GM12878 (cell line): ENCODE data around the gene PFKFB1. TPM values are rescaled to one million over a fixed set of nuclear protein-coding genes. Genes with fewer than 3 reads are reported as not detected.

Source experiments
- ATAC-seq: fragments of 200-7000 bp; cut with Tn5 transposase; 3 replicates; pipeline ENCODE4 v1.9.1; 2020; ENCODE audit warnings: mild to moderate bottlenecking, moderate library complexity
- BruUV-seq: library from RNA; stranded (reverse); fragments of 400-500 nt; replicated peaks from 2 replicates; lab custom pipeline; 2021; lab: Mats Ljungman, UMichigan
- CTCF ChIA-PET: fragments of 300-600 bp; sonication (Branson Sonifier 250); formaldehyde crosslinking; extraction: SDS; loops from one replicate; lab custom pipeline; 2021; ENCODE audit warnings: inconsistent platforms; lab: Yijun Ruan, JAX
- POLR2A ChIA-PET: fragments of 350-600 bp; formaldehyde crosslinking; extraction: SDS; loops from one replicate; lab custom pipeline; 2021; ENCODE audit warnings: inconsistent platforms; lab: Charles Lee
- RAD21 ChIA-PET: fragments of 300-600 bp; sonication (Branson Sonifier 250); formaldehyde crosslinking; loops from one replicate; lab custom pipeline; 2023; ENCODE audit warnings: antibody characterized with exemption; ENCODE audit not compliant: unreplicated experiment; lab: Charles Lee
- SMC1A ChIA-PET: fragments of 300-600 bp; sonication (Branson Sonifier 250); formaldehyde crosslinking; loops from one replicate; lab custom pipeline; 2023; ENCODE audit not compliant: unreplicated experiment, uncharacterized antibody; lab: Charles Lee
- DNase-seq: peaks from one replicate; pipeline ENCODE4 v3.0.0-alpha.2; 2011; ENCODE audit warnings: low read depth, low spot score
- FAIRE-seq: peaks from 3 replicates; lab custom pipeline; 2011; peaks lifted over from hg19 to GRCh38; lab: Jason Lieb, UNC
- H2AFZ ChIP-seq: 2 replicates; pipeline ENCODE4 v1.6.0; 2011; ENCODE audit warnings: low read depth, low read length, control low read depth; ENCODE audit not compliant: control insufficient read depth
- H3K27ac ChIP-seq: 2 replicates; pipeline ENCODE4 v1.5.1; 2011; ENCODE audit warnings: control low read depth; ENCODE audit not compliant: control insufficient read depth, insufficient read depth
- H3K27me3 ChIP-seq, 2 experiments: replicated peaks in 1 of 2; 2 replicates each; pipeline versions ENCODE4 v1.6.0 to v1.6.1; 2011; ENCODE audit warnings: low read length in 1 of 2; ENCODE audit not compliant: control insufficient read depth in 2 of 2, insufficient read depth in 2 of 2
- H3K36me3 ChIP-seq, 2 experiments: 2 replicates each; pipeline ENCODE4 v1.5.1; 2011; ENCODE audit warnings: low read length in 1 of 2; ENCODE audit not compliant: control insufficient read depth in 2 of 2, insufficient read depth in 2 of 2
- H3K4me1 ChIP-seq: 2 replicates; pipeline ENCODE4 v1.6.1; 2011; ENCODE audit warnings: mild to moderate bottlenecking, low read length, moderate library complexity, mixed read lengths; ENCODE audit not compliant: control insufficient read depth, insufficient read depth
- H3K4me2 ChIP-seq: 2 replicates; pipeline ENCODE4 v1.6.0; 2011; ENCODE audit warnings: control low read depth; ENCODE audit not compliant: control insufficient read depth, insufficient read depth
- H3K4me3 ChIP-seq: fragments of 200-600 bp; sonication (generic); 2 replicates; pipeline ENCODE4 v1.5.1; 2016
- H3K79me2 ChIP-seq: 2 replicates; pipeline ENCODE4 v1.6.0; 2011; ENCODE audit warnings: low read length; ENCODE audit not compliant: control insufficient read depth, insufficient read depth
- H3K9ac ChIP-seq: 2 replicates; pipeline ENCODE4 v1.8.0; 2011; ENCODE audit warnings: low read length, control low read depth, mixed read lengths; ENCODE audit not compliant: control insufficient read depth, insufficient read depth
- H3K9me3 ChIP-seq: replicated peaks from 3 replicates; pipeline ENCODE4 v1.5.1; 2011; ENCODE audit warnings: mild to moderate bottlenecking, low read length; ENCODE audit not compliant: control insufficient read depth, insufficient read depth
- H4K20me1 ChIP-seq: 2 replicates; pipeline ENCODE4 v1.6.0; 2011; ENCODE audit not compliant: control insufficient read depth, insufficient read depth
- CREB1 ChIP-seq: IDR thresholded peaks from 2 replicates; pipeline ENCODE4 v1.6.1; 2012; ENCODE audit warnings: low read depth, mild to moderate bottlenecking, inconsistent platforms
- CUX1 ChIP-seq: IDR thresholded peaks from 2 replicates; pipeline ENCODE4 v1.6.1; 2012; ENCODE audit warnings: improper control_type of control experiment, low read depth, low read length; ENCODE audit not compliant: insufficient replicate concordance
- LARP7 ChIP-seq: fragments of 450-650 bp; IDR thresholded peaks from 2 replicates; pipeline ENCODE4 v1.6.1; 2017; ENCODE audit warnings: mild to moderate bottlenecking
- MTA2 ChIP-seq: fragments of 450-650 bp; IDR thresholded peaks from 2 replicates; pipeline ENCODE4 v1.6.1; 2016; ENCODE audit warnings: low read depth, mild to moderate bottlenecking, moderate library complexity
- MTA3 ChIP-seq: IDR thresholded peaks from 2 replicates; pipeline ENCODE4 v1.6.1; 2012; ENCODE audit warnings: low read length, inconsistent platforms, borderline replicate concordance
- POLR2AphosphoS5 ChIP-seq: IDR thresholded peaks from 2 replicates; pipeline ENCODE4 v1.6.1; 2011; ENCODE audit warnings: mild to moderate bottlenecking, low read length, inconsistent platforms
- SREBF1 ChIP-seq: IDR thresholded peaks from 2 replicates; pipeline ENCODE4 v1.6.1; 2012; ENCODE audit warnings: mild to moderate bottlenecking, low read length
- SREBF2 ChIP-seq: IDR thresholded peaks from 2 replicates; pipeline ENCODE4 v1.6.1; 2012; ENCODE audit warnings: mild to moderate bottlenecking, low read length
- TCF7 ChIP-seq: IDR thresholded peaks from 2 replicates; pipeline ENCODE4 v1.6.1; 2014; ENCODE audit warnings: antibody characterized with exemption, borderline replicate concordance
- WGBS: methylation state at CpG from one replicate; pipeline ENCODE4 v1.1.6; 2016; ENCODE audit warnings: low lambda C conversion rate; ENCODE audit not compliant: insufficient replicate concordance, insufficient coverage; ENCODE audit errors: missing lambda C conversion rate; 5-methylcytosine and 5-hydroxymethylcytosine counted together
- in situ Hi-C: fragments of 300-500 bp; cut with MboI; formaldehyde crosslinking; loops from 9 replicates; pipeline ENCODE4 v1.14.3; 2018; ENCODE audit warnings: mixed read lengths
- intact Hi-C: fragments of 100-400 bp; cut with micrococcal nuclease; formaldehyde crosslinking; loops from one replicate; pipeline ENCODE4 v1.14.2; 2022; ENCODE audit not compliant: unreplicated experiment
- polyA plus RNA-seq, 11 experiments: library from polyadenylated mRNA; depleted of rRNA in 4 of 11; unstranded in 6 of 11; stranded (reverse) in 5 of 11; fragments of >200 nt; fragmentation: Nextera tagmentation in 4 of 11; fragmentation: Illumina TruSeq in 1 of 11; extraction: Ambion mirVana in 4 of 11; extraction: Trizol in 1 of 11; gene quantifications; 1 replicate in 1 of 11; 2 replicates in 10 of 11; pipeline versions ENCODE4 v1.2.1 to v1.2.3, GENCODE V29; 2011 to 2016; ENCODE audit warnings: inconsistent platforms in 2 of 11, missing spikeins in 2 of 11, low read depth in 1 of 11
- total RNA-seq, 4 experiments: library from RNA; depleted of rRNA in 3 of 4; stranded (reverse); fragments of >200 nt in 3 of 4; fragmentation: Illumina TruSeq in 1 of 4; extraction: Trizol in 1 of 4; gene quantifications; 2 replicates each; pipeline versions ENCODE4 v1.2.1 to v1.2.3, GENCODE V29; 2013 to 2021
- TF ChIP-seq, protein P1 (sequence below): fragments of 450-650 bp; IDR thresholded peaks from 2 replicates; pipeline ENCODE4 v1.6.1; 2018; ENCODE audit warnings: borderline replicate concordance, mild to moderate bottlenecking; ENCODE audit not compliant: partially characterized antibody

PFKFB1 gene
- total and polyA plus RNA-seq, 10 of the 15 experiments (the other 5 are each of a cell fraction or from before 2014, with no cell fraction given), result 0.13 to 0.59 (median 0.37) TPM

DNA sequence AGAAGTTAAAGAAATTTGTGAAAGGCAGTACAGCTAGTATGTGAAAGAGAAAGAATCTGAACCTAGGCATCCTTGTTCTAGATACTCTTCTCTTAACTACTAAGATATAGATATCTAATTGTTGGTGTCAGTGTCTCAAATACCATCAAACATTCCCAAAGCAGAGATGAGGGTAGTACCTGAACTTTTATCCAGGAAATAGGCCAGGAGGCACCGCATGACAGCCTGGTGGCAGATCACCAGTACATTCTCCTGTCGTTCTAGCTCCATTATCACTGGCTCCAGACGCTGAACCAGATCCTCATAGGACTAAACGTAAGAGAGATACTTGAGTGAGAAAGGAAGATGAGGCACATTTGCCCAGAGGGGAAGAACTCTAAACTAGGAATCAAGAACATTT, 56.6 kb downstream of the PFKFB1 start:
- H2AFZ ChIP-seq, result no peak overlapping the region
- CTCF ChIA-PET, result no interaction called here
- in situ Hi-C loops (no loop called here), intact Hi-C loops (no loop called here)
- H3K79me2 ChIP-seq, result no peaks in the 10 kb centered on the region
- H3K36me3 ChIP-seq, result no peaks in the 10 kb centered on the region
- no peak for ATAC-seq
- H3K4me1 ChIP-seq, result no peaks in the 10 kb centered on the region
- H3K9ac ChIP-seq, result no peak overlapping the region
- no peaks in the 10 kb centered on the region for H3K9me3 ChIP-seq
- H3K4me2 ChIP-seq, result no peak overlapping the region
- no peak overlapping the region for H3K27ac ChIP-seq
- DNase-seq, result no peak
- RAD21 ChIA-PET, result no interaction called here
- FAIRE-seq, result no peak
- 22% methylated on average over 4 of the region's 4 CpGs for WGBS
- SMC1A ChIA-PET, result no interaction called here
- TF ChIP-seq MTA3 (no peak), MTA2 (no peak), POLR2AphosphoS5 (no peak), CUX1 (no peak), CREB1 (no peak), TCF7 (no peak), SREBF1 (no peak), SREBF2 (no peak), LARP7 (no peak)
- TF ChIP-seq, protein P1, sequence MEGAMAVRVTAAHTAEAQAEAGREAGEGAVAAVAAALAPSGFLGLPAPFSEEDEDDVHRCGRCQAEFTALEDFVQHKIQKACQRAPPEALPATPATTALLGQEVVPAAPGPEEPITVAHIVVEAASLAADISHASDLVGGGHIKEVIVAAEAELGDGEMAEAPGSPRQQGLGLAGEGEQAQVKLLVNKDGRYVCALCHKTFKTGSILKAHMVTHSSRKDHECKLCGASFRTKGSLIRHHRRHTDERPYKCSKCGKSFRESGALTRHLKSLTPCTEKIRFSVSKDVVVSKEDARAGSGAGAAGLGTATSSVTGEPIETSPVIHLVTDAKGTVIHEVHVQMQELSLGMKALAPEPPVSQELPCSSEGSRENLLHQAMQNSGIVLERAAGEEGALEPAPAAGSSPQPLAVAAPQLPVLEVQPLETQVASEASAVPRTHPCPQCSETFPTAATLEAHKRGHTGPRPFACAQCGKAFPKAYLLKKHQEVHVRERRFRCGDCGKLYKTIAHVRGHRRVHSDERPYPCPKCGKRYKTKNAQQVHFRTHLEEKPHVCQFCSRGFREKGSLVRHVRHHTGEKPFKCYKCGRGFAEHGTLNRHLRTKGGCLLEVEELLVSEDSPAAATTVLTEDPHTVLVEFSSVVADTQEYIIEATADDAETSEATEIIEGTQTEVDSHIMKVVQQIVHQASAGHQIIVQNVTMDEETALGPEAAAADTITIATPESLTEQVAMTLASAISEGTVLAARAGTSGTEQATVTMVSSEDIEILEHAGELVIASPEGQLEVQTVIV, result no peak
- no peaks in the 10 kb centered on the region for H3K27me3 ChIP-seq
- H4K20me1 ChIP-seq, result no peaks in the 10 kb centered on the region
- BruUV-seq, result no TSS peak
- no peak overlapping the region for H3K4me3 ChIP-seq
- POLR2A ChIA-PET, result interaction anchor here (0.7 kb wide), 1 partner anchor 16 kb away, joined by 3 read pairs; no protein-coding TSS in a partner anchor
